ENCODE results near the gene FRZB. TPM values are rescaled to one million over a fixed set of nuclear protein-coding genes. Genes with fewer than 3 reads are reported as not detected.

Gene FRZB
- total and polyA plus RNA-seq, 3 experiments from 2014 or later: not detected

- ChIA-PET CTCF (no interaction called here), POLR2A (no interaction called here)
- H3K4me3 Mint-ChIP-seq: no peak overlapping the region
Observed at GRCh38 chr2:182827182-182827879, 39.1 kb downstream of the FRZB start.

GRCh38 chr2:182826496-182826895 is 39.9 kb downstream of the FRZB start:
- Mint-ChIP-seq H3K27me3 (peaks cover 4 to 14% of the 10 kb centered on the region in 2 donors), H3K36me3 (no peaks in the 10 kb centered on the region), H3K4me1 (no peaks in the 10 kb centered on the region), H3K27ac (no peak overlapping the region), H3K9me3 (no peaks in the 10 kb centered on the region), H3K4me3 (no peak overlapping the region)
- ChIA-PET CTCF (no interaction called here), POLR2A (no interaction called here)
- no peak for DNase-seq
- Histone ChIP-seq H3K9me3 (ENCODE audit: low read length) (no peaks in the 10 kb centered on the region), H3K4me1 (ENCODE audit: insufficient read depth, low read length) (no peaks in the 10 kb centered on the region), H3K4me3 (ENCODE audit: low read length) (no peak overlapping the region), H3K36me3 (ENCODE audit: insufficient read depth, low read length) (no peaks in the 10 kb centered on the region), H3K27me3 (ENCODE audit: insufficient read depth, low read length, poor library complexity, severe bottlenecking) (no peaks in the 10 kb centered on the region), H3K27ac (ENCODE audit: low read depth, low read length) (no peak overlapping the region)

More at GRCh38 chr2:182827182-182827879, 39.1 kb downstream of the FRZB start:
- Histone ChIP-seq H3K27me3 (ENCODE audit: insufficient read depth, low read length, poor library complexity, severe bottlenecking) (no peaks in the 10 kb centered on the region), H3K4me3 (ENCODE audit: low read length) (no peak overlapping the region), H3K27ac (ENCODE audit: low read depth, low read length) (no peak overlapping the region), H3K4me1 (ENCODE audit: insufficient read depth, low read length) (no peaks in the 10 kb centered on the region), H3K9me3 (ENCODE audit: low read length) (no peaks in the 10 kb centered on the region), H3K36me3 (ENCODE audit: insufficient read depth, low read length) (no peaks in the 10 kb centered on the region)
- Mint-ChIP-seq H3K27me3 (peaks cover 4 to 18% of the 10 kb centered on the region in 2 donors), H3K36me3 (no peaks in the 10 kb centered on the region), H3K27ac (no peak overlapping the region), H3K9me3 (no peaks in the 10 kb centered on the region), H3K4me1 (no peaks in the 10 kb centered on the region)
- no peak for DNase-seq

- Histone ChIP-seq H3K4me3 (ENCODE audit: low read length) (no peak overlapping the region), H3K9me3 (ENCODE audit: low read length) (no peaks in the 10 kb centered on the region), H3K36me3 (ENCODE audit: insufficient read depth, low read length) (no peaks in the 10 kb centered on the region), H3K27ac (ENCODE audit: low read depth, low read length) (no peak overlapping the region), H3K27me3 (ENCODE audit: insufficient read depth, low read length, poor library complexity, severe bottlenecking) (no peaks in the 10 kb centered on the region), H3K4me1 (ENCODE audit: insufficient read depth, low read length) (no peaks in the 10 kb centered on the region)
- Mint-ChIP-seq H3K27ac (no peak overlapping the region), H3K36me3 (no peaks in the 10 kb centered on the region), H3K4me1 (no peaks in the 10 kb centered on the region), H3K27me3 (peaks cover 5 to 18% of the 10 kb centered on the region in 2 donors), H3K9me3 (no peaks in the 10 kb centered on the region), H3K4me3 (no peak overlapping the region)
- ChIA-PET POLR2A (interaction anchor here (0.6 kb wide), 1 partner anchor 73 kb away, joined by 3 read pairs; no protein-coding TSS in a partner anchor), CTCF (no interaction called here)
- no peak for DNase-seq
Observed at GRCh38 chr2:182826064-182826463, 40.4 kb downstream of the FRZB start.

GRCh38 chr2:182824767-182825158 is 41.7 kb downstream of the FRZB start:
- POLR2A ChIA-PET: no interaction called here

GRCh38 chr2:182824056-182824766 is 42.2 kb downstream of the FRZB start:
- CTCF ChIA-PET: no interaction called here
- peaks cover 10 to 28% of the 10 kb centered on the region in 2 donors for H3K27me3 Mint-ChIP-seq
- H3K27ac ChIP-seq (ENCODE audit: low read depth, low read length): no peak overlapping the region
- POLR2A ChIA-PET: no interaction called here
- DNase-seq: no peak
- H3K27ac Mint-ChIP-seq: no peak overlapping the region
- H3K4me3 ChIP-seq (ENCODE audit: low read length): no peak overlapping the region
- no peaks in the 10 kb centered on the region for H3K9me3 Mint-ChIP-seq
- H3K27me3 ChIP-seq (ENCODE audit: insufficient read depth, low read length, poor library complexity, severe bottlenecking): no peaks in the 10 kb centered on the region
- H3K4me1 ChIP-seq (ENCODE audit: insufficient read depth, low read length): no peaks in the 10 kb centered on the region
- H3K36me3 ChIP-seq (ENCODE audit: insufficient read depth, low read length): no peaks in the 10 kb centered on the region
- no peak overlapping the region for H3K4me3 Mint-ChIP-seq
- no peaks in the 10 kb centered on the region for H3K9me3 ChIP-seq (ENCODE audit: low read length)
- no peaks in the 10 kb centered on the region for H3K4me1 Mint-ChIP-seq
- H3K36me3 Mint-ChIP-seq: no peaks in the 10 kb centered on the region

More at GRCh38 chr2:182824767-182825158, 41.7 kb downstream of the FRZB start:
- CTCF ChIA-PET: no interaction called here
- no peak for DNase-seq
- H3K4me1 ChIP-seq (ENCODE audit: insufficient read depth, low read length): no peaks in the 10 kb centered on the region
- H3K27me3 ChIP-seq (ENCODE audit: insufficient read depth, low read length, poor library complexity, severe bottlenecking): no peaks in the 10 kb centered on the region
- H3K36me3 ChIP-seq (ENCODE audit: insufficient read depth, low read length): no peaks in the 10 kb centered on the region
- H3K4me3 Mint-ChIP-seq: no peak overlapping the region
- no peaks in the 10 kb centered on the region for H3K9me3 Mint-ChIP-seq
- no peak overlapping the region for H3K27ac Mint-ChIP-seq
- no peak overlapping the region for H3K4me3 ChIP-seq (ENCODE audit: low read length)
- H3K9me3 ChIP-seq (ENCODE audit: low read length): no peaks in the 10 kb centered on the region
- no peaks in the 10 kb centered on the region for H3K36me3 Mint-ChIP-seq
- H3K4me1 Mint-ChIP-seq: no peaks in the 10 kb centered on the region
- peaks cover 8 to 26% of the 10 kb centered on the region in 2 donors for H3K27me3 Mint-ChIP-seq
- no peak overlapping the region for H3K27ac ChIP-seq (ENCODE audit: low read depth, low read length)

GRCh38 chr2:182822733-182823132 is 43.7 kb downstream of the FRZB start:
- CTCF ChIA-PET: no interaction called here
- DNase-seq: no peak
- H3K36me3 ChIP-seq (ENCODE audit: insufficient read depth, low read length): no peaks in the 10 kb centered on the region

GRCh38 chr2:182821182-182821581 is 45.3 kb downstream of the FRZB start:
- H3K27ac Mint-ChIP-seq: no peak overlapping the region
- POLR2A ChIA-PET: no interaction called here
- H3K4me3 ChIP-seq (ENCODE audit: low read length): no peak overlapping the region

More at GRCh38 chr2:182822733-182823132, 43.7 kb downstream of the FRZB start:
- Histone ChIP-seq H3K4me1 (ENCODE audit: insufficient read depth, low read length) (no peaks in the 10 kb centered on the region), H3K27me3 (ENCODE audit: insufficient read depth, low read length, poor library complexity, severe bottlenecking) (no peaks in the 10 kb centered on the region), H3K27ac (ENCODE audit: low read depth, low read length) (no peak overlapping the region), H3K4me3 (ENCODE audit: low read length) (no peak overlapping the region), H3K9me3 (ENCODE audit: low read length) (no peaks in the 10 kb centered on the region)
- Mint-ChIP-seq H3K27ac (no peak overlapping the region), H3K4me1 (no peaks in the 10 kb centered on the region), H3K27me3 (peaks cover 10 to 35% of the 10 kb centered on the region in 2 donors), H3K36me3 (no peaks in the 10 kb centered on the region), H3K9me3 (no peaks in the 10 kb centered on the region), H3K4me3 (no peak overlapping the region)
- POLR2A ChIA-PET: no interaction called here

GRCh38 chr2:182819412-182819811 is 47.0 kb downstream of the FRZB start:
- H3K4me3 Mint-ChIP-seq: no peak overlapping the region
- ChIA-PET CTCF (interaction anchor here (0.9 kb wide), 1 partner anchor 14 kb away, joined by 3 read pairs; no protein-coding TSS in a partner anchor), POLR2A (no interaction called here)
- no peak overlapping the region for H3K27ac Mint-ChIP-seq
- Histone ChIP-seq H3K36me3 (ENCODE audit: insufficient read depth, low read length) (no peaks in the 10 kb centered on the region), H3K4me3 (ENCODE audit: low read length) (no peak overlapping the region), H3K9me3 (ENCODE audit: low read length) (no peaks in the 10 kb centered on the region), H3K4me1 (ENCODE audit: insufficient read depth, low read length) (no peaks in the 10 kb centered on the region), H3K27ac (ENCODE audit: low read depth, low read length) (no peak overlapping the region), H3K27me3 (ENCODE audit: insufficient read depth, low read length, poor library complexity, severe bottlenecking) (no peaks in the 10 kb centered on the region)
- H3K9me3 Mint-ChIP-seq: no peaks in the 10 kb centered on the region
- H3K36me3 Mint-ChIP-seq: no peaks in the 10 kb centered on the region
- no peaks in the 10 kb centered on the region for H3K4me1 Mint-ChIP-seq
- peaks cover 12 to 33% of the 10 kb centered on the region in 2 donors for H3K27me3 Mint-ChIP-seq
- DNase-seq: no peak

More at GRCh38 chr2:182821182-182821581, 45.3 kb downstream of the FRZB start:
- Histone ChIP-seq H3K9me3 (ENCODE audit: low read length) (no peaks in the 10 kb centered on the region), H3K27me3 (ENCODE audit: insufficient read depth, low read length, poor library complexity, severe bottlenecking) (no peaks in the 10 kb centered on the region), H3K27ac (ENCODE audit: low read depth, low read length) (no peak overlapping the region), H3K4me1 (ENCODE audit: insufficient read depth, low read length) (no peaks in the 10 kb centered on the region), H3K36me3 (ENCODE audit: insufficient read depth, low read length) (no peaks in the 10 kb centered on the region)
- Mint-ChIP-seq H3K4me1 (no peaks in the 10 kb centered on the region), H3K27me3 (peaks cover 10 to 35% of the 10 kb centered on the region in 2 donors), H3K36me3 (no peaks in the 10 kb centered on the region), H3K4me3 (no peak overlapping the region), H3K9me3 (no peaks in the 10 kb centered on the region)
- no peak for DNase-seq
- CTCF ChIA-PET: interaction anchor here (0.8 kb wide), 1 partner anchor 20 kb away, joined by 3 read pairs; no protein-coding TSS in a partner anchor
